ENCODE measurements around the gene DCDC1.

DNA sequence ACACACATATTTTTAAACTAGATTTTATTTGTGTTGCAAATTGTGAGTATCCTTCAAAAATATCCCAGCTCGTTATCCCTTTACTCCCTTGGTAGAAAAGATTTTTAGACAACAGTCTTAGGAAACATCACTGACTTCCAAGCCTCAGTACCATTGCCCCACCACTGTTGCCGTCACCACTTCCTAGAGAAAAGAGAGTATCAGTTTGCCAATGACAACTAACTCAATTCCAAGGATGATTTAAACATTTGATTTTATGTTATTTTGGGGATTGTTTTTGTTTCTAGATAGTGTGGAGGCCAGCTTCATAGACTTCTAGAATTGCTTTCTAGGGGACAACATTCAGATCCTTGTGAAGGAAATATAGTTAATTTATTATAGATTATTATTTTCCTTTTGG is 509.4 kb downstream of the DCDC1 start:
- no peak for TF ChIP-seq CCAR2 (IDR thresholded peaks at IDR 0.05; ENCODE audit: low read depth, low read length)
- TF ChIP-seq ZNF274 (IDR thresholded peaks at IDR 0.05; ENCODE audit: borderline replicate concordance, low read depth, low read length), result no peak
- no peak for TF ChIP-seq TRIM24 (IDR thresholded peaks at IDR 0.05)
- TF ChIP-seq ZNF143 (CRISPR knock-in tag; IDR thresholded peaks at IDR 0.05), result no peak

All from K562 (cell line).